Stimulated activated CD4-positive, alpha-beta T cell treated with anti-CD3 and anti-CD28 coated beads, Interleukin-15, amount 100 ng/mL, for 1 hour (primary cell): Measurements from ENCODE around the gene COL15A1.

ENCODE experiments used
- DNase-seq, 2 donors: peaks; one replicate each; pipeline ENCODE4 v3.0.0-alpha.2; 2020; ENCODE audit warnings: low read depth in 1 of 2, low spot score in 1 of 2

COL15A1 gene

DNA sequence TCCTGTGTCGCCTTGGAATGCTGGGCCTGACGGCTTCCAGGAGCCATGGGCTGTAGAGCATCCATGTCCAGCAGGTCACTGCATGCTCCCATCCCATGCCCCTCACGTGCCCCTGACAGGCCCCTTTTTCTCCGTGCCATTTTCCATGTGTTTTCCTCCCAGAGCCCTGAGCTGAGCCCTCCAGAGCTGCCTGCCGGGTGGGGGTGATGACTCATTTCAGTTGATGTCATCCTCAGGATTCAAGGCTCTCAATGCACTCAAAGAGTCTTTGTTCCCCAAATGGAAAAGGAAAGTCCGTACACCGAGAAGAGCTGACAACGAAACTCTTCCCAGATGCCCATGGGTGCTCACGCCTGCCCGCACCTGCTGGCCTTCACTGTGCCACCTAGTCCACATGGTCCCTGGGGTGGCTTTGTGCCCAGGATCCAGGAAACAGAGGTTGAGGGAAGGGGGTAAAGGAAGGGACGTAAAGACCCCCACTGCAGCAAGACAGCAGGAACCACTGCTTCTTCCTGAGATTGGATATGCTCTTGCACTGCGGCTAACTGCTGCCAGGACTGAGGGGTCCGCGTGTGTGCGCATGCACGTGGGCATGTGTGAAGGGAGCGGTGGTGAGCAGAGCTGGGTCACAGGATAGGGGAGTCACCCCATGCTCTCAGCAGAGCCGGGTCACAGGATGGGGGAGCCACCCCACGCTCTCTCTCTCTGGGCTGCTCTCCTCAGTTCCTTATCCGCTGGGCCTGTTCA, 27.6 kb downstream of the COL15A1 start:
- DNase-seq = no peak

GRCh38 chr9:98971915-98972223, 28.2 kb downstream of the COL15A1 start:
- no peak for DNase-seq

DNA sequence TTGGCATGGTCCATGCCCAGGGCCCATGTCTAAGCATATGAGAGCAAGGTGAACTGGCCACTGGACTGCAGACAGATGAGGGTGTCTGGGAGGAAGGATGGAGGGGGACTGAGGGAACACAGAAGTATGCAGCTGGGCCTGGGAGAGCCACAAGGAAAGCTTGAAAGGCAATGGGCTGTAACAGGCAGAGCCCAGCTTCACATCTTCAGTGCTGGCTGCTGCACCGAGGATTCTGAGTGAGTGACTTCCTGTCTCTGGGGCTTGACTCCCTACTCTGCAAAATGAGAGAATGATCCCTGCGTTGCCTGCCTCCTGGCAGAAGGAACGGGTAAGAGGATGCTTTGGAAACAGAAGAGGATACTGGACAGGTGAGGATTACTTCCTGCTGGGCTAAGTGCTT, 29.0 kb downstream of the COL15A1 start:
- no peak for DNase-seq

GRCh38 chr9:98973171-98973570, 29.5 kb downstream of the COL15A1 start:
- no peak for DNase-seq

DNA sequence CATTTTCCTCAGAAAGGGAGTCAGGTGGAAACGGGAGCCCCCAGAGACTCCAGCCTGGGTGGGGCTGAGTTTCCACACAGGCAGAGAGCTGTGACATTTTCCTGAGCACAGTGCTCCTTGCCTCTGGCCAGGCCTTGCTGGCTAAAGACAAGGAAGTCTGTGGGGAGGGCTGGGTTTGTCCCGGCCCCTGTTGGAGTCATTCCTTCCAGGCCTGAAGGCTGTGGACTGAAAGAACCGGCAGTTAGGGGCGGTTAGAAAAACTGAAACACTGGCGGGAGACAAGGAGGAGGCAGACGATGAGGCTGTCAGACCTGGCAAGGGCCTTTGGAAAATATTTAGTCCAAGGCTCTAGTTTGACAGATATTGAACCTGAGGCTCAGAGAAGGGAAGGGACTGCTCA, 29.9 kb downstream of the COL15A1 start:
- DNase-seq = no peak

DNA sequence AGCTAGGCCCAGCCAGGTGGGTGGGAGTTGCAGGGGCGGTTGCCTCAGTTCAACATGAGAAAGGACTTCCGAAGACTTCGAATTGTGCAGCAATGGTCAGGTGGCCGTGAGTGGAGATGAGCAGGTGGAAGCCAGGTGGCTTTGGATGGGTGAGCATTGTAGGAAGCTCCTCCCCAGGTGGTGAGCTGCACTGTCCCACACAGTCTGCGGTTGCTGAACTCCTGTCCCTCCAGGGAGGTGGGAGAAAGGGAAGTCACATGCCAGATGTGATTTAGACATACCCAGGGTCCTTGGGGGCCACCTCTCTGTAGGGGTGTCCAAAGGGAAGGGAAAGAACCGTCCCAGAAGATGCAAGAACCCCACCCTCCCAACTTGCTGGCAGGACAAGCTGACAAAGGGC, 30.4 kb downstream of the COL15A1 start:
- no peak for DNase-seq

DNA sequence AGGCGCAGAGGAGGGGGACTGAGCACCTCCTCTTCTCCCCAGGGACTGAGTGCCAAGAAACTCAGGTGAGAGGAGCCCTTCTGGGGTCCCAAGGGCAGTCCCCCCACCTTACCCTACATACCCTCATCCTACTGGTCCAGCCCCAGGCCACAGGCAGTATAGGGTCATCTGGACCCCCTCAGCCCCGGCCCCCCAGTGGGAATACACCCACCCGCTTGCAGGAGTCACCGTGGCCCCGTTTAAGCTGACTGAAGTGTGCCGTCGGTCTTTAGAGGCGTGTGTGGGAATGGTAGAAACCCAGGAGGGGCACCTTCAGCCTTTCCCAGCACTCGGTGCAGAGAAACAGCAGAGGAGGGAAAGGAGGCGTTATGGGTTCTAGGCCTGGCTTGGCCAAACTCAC, 30.8 kb downstream of the COL15A1 start:
- no peak for DNase-seq

DNA sequence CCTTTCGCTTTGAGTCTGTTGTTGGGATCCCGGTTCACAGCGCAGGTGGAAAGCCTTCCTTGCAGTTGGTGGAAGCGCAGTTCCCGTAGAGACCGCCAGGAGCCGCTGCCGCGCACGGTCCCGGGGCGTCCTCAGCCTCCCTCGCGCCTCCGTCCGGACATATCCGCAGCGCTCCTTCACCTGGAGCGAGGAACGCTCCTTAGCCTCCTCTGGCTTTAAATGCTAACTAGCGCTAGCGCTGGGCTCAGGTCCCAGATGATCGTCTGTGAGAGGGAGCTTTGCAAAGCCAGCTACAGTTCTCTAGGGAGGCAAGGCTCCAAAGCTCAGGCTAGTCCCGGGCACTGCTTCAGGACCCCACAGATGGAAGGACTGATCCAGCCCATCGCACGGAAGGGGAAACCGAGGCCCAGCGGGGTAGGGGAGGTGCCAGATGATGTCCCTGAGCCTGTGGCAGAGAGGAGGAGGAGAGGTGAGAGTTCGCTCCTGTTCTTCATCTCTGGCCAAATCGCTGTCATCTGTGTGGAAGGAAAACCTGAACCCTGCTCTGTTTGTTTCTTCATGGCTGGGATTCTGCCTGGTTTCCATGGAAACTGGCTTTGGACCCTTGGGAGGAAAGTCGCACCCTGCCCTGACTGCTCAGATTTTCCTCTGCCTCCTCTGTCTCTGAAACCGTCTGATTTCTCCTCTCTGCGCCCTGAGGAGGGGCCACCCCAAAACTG, 31.4 kb downstream of the COL15A1 start:
- DNase-seq = peak; percentile 59 to 75

- DNase-seq = no peak
Observed at GRCh38 chr9:98975838-98976237, 32.1 kb downstream of the COL15A1 start.

- no peak for DNase-seq
Observed at GRCh38 chr9:98977246-98977714, 33.6 kb downstream of the COL15A1 start.

GRCh38 chr9:98977813-98978212, 34.1 kb downstream of the COL15A1 start:
- DNase-seq = no peak

DNA sequence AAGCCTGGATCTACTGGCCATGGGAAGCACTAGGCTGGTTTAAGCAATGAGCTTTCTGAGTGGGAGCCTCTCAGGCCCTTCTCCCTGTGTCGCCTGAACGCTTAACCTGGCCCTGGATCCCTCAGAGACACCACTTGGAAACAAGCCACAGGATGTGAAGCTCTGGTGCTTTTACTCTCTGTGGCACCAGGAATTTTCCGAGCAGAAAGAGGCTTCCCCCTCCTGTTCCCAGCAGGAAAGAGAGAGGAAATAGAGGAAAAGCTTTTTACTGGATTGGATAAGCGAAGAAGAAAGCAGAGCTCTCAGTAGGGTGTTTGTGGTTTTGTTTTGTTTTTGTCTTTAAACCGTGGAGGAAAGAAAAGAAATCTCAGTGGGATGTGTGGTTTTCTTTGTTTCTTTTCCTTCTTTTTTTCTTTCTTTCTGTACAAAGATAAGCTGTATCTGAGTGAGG, 34.5 kb downstream of the COL15A1 start:
- DNase-seq = no peak

DNA sequence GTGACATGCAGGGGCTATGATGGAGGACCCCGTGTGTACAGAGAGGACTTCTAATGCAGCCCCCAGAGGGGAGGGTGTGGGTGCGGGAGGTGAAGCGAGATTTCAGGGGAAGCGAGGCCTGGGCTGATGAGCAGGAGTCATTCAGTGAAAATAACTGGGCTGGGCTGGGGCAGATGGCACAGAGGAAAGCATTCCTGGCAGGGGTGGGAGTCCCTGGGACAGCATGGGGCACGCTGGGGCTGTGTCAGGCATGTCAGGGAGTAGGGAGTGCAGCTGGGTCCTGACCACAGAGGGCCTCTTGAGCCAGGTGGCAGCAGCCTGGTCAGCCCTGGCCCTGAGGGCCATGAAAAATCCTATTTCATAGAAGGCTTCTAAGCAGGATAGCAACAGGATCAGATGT, 36.6 kb downstream of the COL15A1 start:
- DNase-seq = no peak

DNA sequence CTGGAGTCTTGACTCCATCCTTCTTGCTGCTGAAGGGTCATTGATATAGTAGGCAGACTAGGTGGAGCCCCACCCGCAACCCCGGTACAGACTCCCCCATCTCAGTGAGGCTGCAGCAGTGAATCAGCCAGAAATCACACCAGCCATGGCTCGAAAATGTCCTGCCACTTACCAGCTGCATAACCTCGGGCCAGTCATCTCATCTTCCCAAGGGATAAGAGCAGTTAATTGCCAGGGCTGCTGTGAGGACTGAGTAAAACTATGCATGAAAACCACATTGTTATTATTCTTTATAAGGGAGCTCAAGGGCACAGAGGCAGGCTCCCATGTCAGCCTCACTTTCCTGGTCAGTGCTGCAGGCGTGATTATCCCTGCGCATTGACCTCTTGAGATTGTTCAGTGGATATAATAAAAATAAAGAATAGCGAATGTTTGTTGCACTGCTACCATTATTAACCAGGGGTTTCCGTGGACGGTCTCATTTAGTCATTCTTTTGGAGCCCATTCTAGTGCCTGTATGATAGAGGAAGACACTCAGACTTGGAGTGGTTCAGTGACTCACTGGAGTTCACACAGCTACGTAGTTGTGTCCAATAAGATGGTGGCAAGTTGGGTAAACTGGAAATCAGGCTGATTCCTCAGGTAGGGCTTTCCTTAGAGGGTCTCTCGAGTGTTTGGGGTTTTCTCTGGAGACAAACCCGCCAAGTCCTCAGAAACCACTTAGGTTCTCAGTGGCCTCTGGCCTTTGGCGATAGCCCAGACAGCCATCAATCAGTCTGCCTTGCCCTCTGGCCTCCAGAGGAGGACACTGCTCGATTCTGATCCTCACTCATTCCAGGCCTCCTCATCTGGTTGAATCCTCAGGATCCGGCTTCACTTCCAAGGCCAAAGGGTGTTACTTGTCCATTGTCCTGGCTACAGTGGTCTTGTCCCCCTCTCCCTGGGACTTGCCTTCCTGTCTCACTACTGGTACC, 39.9 kb downstream of the COL15A1 start:
- DNase-seq = no peak

DNA sequence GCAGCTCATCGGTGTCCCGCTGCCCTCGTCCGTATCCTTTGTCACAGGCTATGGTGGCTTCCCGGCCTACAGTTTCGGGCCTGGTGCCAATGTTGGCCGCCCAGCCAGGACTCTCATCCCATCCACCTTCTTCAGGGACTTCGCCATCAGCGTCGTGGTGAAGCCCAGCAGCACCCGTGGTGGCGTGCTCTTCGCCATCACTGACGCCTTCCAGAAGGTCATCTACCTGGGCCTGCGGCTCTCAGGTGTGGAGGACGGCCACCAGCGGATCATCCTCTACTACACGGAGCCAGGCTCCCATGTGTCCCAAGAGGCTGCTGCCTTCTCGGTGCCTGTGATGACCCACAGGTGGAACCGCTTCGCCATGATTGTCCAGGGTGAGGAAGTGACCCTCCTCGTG, 41.9 kb downstream of the COL15A1 start:
- DNase-seq = no peak

DNA sequence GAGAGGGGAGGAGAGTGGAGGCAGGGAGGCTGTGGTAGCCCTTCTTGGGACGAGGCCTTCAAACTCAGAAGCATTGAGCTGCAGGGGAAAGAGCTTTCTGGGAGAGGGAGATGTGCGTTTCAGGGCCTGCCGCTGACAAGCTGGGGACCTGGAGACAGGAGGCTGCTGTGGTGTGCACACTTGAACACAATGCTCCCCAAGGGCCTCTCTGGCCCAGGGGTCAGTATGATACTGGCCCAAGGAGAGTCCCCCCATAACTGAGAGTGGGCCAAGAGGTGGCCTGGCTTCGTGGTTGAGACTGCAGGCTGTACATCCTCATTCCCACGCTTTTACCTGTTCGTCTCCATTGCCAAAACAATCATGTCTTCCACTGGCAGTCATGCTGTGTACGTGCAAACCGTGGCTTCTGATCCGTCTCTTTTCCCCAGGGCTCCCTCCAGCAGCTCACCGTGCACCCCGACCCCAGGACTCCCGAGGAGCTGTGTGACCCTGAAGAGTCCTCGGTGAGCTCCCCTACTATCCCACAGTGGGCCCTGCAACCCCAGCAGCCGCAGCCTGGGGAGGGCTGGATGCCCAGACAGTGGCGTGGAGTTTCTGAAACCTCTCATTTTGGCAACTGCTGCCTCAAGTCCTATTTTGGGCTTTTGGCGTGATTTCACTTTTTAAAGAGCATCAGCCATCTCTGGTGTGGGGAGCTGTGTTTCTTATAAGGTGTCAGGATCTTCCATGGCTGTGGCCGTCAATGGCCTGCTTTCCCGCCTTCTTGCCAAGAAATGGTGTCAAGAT, 43.4 kb downstream of the COL15A1 start:
- no peak for DNase-seq

GRCh38 chr9:98989036-98990000, 45.6 kb downstream of the COL15A1 start:
- DNase-seq = no peak

DNA sequence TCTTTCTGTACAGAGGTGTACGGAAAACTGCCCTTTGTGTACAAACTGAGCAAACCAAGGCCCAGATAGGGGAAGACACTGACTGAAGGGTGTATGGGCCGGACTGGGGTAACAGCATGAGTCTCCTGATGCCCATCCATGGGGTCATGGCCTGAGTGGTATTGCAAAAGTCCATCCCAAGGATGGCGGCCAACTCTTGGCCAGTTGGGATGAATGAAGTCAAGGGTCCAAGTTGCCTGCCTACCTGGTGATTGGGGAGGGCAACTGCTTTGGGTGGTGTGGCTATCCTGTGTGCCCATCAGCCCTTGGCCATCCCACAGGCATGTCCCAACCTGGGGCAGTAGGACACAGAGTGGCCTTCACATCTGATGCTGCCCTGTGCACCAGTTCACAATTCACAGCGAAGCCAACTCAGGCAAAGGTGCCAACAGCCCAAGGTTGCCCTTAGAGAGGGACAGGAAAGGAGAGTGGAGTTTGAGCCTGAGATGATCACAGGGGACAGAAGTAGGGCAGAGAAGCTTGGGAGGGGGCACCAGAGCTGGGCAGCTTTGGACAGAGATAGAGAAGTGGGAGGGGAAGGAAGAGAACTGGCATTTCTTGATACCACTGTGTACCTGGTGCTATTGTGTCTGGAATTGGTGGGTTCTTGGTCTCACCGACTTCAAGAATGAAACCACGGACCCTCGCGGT, 46.6 kb downstream of the COL15A1 start:
- DNase-seq = no peak
